ACHN (cell line): ENCODE data around the gene DPY19L1.
"Not testable (repeated sequence)": the region's sequence is repeated elsewhere in the genome, so short reads cannot be mapped to it uniquely, and the experiment has no call there.

Source experiments
- DNase-seq: peaks from one replicate; pipeline ENCODE4 v3.0.0-alpha.2; 2015
- in situ Hi-C: cut with HindIII; loops from 2 replicates; pipeline ENCODE4 v1.10.0; 2017; ENCODE audit warnings: low sequenced_read_pairs, low pct_ligation_motif_present, low pct_unique_long_range_greater_than_20kb

DPY19L1 gene

GRCh38 chr7:34947427-34947826 lies 89.9 kb downstream of the DPY19L1 start:
- in situ Hi-C loops, DNase-seq: not testable (repeated sequence)

DNA sequence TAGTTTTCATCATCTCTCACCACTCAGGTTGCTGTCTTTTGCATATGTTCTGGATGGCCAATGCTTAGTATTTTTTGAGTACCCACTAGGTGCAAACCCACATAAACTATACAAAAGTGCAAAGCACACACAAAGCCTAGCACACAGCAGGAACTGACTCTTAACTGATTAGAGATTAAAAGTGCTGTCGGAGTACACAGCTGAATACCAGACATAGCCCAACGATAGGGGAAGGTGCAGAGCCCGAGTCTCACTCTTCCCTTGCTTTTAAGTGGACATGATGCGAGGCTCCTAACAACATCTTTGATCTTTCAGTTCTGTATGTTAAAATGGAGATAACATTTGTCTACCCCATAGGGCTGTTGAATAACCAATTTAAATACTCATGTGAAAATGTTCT lies 90.8 kb downstream of the DPY19L1 start:
- no peak for DNase-seq
- in situ Hi-C loops: no loop called here

GRCh38 chr7:34945894-34946477 lies 91.3 kb downstream of the DPY19L1 start:
- in situ Hi-C loops, DNase-seq: not testable (repeated sequence)

DNA sequence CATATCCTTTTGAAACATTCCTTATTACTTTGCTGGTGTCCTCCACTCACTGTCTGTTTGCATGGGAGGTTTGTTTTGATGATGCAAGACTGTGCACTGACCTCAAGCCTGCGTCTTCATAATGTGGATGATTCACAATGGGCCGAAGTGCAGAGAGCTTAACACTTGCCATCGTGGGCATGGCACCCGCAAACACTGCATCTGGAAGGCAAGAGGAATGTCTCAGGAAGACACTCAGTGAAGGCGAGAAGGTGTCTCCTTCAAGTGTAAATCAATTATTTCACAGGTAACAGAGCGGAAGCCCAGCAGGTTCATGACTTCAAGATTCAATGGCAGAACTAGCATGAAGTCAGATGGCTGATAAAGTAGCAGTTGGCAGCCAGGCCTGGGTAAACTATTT lies 98.1 kb downstream of the DPY19L1 start:
- in situ Hi-C loops: no loop called here
- no peak for DNase-seq

DNA sequence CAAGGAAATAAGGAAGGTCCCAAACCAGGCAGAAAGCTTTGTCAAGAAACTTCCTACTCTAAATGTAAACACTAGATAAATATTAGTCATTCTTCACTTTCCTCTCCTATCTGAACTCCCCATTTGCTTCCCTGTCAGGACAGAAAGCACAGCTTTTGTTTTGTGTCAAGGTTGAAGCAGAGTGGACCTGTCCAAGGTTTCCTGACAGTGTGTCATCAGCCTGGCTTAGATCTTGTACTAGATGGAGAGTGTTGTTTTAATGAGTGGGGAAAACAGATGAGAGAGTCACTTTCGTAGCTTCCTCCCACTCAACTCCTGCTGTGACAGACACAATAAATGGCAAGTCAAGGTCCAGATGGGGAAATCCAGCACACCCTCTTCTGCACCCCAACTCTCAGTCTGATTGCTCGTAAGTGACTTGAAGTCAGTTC lies 101.5 kb downstream of the DPY19L1 start:
- in situ Hi-C loops, DNase-seq: not testable (repeated sequence)

DNA sequence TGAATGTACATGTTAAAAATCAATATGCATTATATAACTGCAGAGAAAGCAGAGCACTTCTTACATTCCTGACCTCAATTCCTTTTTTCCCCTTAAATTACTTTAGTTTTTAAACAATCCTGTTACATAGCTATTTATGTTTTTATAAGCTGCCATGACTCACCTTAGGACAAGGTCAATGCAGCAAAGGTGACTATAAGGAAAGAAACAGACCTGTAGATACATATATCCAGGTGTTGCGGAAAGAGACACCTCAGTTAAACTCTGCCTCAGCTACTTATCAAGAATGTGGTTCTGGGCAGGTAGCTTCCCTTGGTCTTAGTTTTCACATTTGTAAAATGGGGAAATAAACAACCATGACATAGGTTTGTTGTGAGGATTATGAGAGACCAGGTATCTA lies 105.5 kb downstream of the DPY19L1 start:
- in situ Hi-C loops: no loop called here
- no peak for DNase-seq

DNA sequence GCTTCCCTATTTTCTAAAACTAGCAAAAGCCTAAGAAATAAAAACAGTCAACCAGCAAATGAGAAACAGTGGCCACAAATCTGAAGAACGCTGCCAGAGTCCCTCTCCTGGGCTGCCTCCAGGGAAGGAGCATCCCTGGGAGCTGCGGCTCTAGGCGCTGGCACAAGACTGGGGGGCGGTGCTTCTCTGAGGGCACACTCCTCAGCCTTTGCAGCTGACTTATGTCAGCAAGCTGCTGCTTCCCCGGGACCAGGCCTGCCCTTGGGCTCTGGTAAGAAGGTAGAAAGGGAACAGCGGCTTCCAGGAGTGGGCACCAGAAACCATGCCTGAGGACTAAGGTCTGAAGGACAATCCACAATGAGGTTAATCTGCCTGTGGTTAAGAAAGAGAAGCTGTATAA lies 107.5 kb downstream of the DPY19L1 start:
- DNase-seq, in situ Hi-C loops: not testable (repeated sequence)

GRCh38 chr7:34928560-34928959 lies 108.7 kb downstream of the DPY19L1 start:
- in situ Hi-C loops: no loop called here
- DNase-seq: no peak

- in situ Hi-C loops: no loop called here
- peak; percentile 64 for DNase-seq
Measured at GRCh38 chr7:34928052-34928451, 109.2 kb downstream of the DPY19L1 start.

DNA sequence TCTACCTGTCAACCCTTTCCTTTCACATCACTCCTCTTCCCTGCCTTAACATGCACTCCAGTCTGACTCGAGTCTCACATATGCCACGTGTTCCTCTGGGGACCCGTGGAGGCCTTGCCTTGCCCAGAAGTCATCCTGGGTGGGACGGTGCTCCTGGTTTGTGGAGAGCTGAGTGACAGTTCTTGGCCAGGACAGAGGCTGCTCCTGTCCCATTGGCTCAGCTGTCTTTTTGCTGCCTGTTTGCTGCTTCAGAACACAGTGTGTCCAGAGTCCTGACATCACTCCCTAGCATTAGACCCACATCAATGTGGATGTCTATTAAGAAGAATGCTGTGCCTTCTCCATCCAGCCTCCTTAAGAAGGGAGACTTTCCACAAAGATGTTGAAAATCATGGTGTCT lies 116.8 kb downstream of the DPY19L1 start:
- in situ Hi-C loops, DNase-seq: not testable (repeated sequence)

- in situ Hi-C loops, DNase-seq: not testable (repeated sequence)
Measured at GRCh38 chr7:34919038-34919437, 118.2 kb downstream of the DPY19L1 start.

DNA sequence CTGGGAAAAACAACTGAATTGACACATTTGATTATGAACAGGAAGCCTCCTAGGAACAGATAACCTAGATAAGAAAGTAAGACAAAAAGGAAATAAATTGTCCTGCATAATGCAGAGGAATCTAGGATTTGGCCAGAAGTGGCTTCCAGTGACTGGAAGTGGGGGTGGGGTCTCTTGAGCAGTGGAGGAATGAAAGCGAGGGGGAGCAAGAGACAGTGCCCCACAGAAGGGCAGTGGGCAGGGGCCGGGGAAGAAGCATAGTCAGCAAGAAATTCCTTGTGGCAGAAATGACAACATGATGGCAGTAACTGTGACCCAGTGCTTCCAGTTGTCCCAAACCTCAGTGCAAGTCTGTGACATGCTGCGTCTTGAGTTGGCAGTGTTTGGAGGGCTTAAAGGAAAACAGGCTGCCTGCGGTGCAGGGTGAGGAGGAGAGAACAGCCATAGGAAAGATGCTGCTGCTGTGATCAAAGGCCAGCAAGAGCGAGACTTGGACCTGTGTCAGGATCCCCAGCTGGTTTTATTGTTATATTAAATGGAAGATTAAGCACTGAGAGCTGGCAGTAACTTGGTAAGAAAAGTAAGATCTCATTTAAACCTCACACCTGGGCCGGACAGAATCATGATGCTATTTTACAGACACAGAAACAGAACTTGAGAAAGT lies 119.0 kb downstream of the DPY19L1 start:
- in situ Hi-C loops, DNase-seq: not testable (repeated sequence)

- DNase-seq, in situ Hi-C loops: not testable (repeated sequence)
Measured at GRCh38 chr7:34917515-34917914, 119.8 kb downstream of the DPY19L1 start.

- in situ Hi-C loops: no loop called here
- DNase-seq: no peak
Measured at GRCh38 chr7:34916267-34916666, 121.0 kb downstream of the DPY19L1 start.

GRCh38 chr7:34912236-34912635 lies 125.0 kb downstream of the DPY19L1 start:
- no peak for DNase-seq
- in situ Hi-C loops: no loop called here

GRCh38 chr7:34906266-34906850 lies 130.9 kb downstream of the DPY19L1 start:
- DNase-seq, in situ Hi-C loops: not testable (repeated sequence)

- DNase-seq: no peak
- in situ Hi-C loops: no loop called here
Measured at GRCh38 chr7:34904987-34905386, 132.3 kb downstream of the DPY19L1 start.

GRCh38 chr7:34903921-34904320 lies 133.4 kb downstream of the DPY19L1 start:
- DNase-seq, in situ Hi-C loops: not testable (repeated sequence)

DNA sequence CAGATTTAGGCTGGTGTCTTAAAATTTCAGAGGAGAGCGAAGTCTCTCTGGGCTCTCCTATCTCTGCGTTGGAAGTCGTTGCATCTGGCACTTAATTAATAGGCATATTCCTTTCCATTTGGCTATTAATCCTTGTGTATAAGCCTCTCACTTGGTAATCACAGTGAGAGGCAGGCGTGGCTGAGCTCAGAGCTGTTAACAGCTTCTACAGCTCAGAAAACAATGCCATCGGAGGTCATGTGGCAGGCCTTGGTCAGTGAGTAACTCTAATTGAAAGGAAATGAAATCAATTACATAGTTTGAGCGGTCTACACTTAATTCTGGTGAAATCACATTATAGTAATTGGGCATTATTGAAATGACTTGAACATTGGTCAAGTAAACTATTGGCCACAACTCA lies 135.1 kb downstream of the DPY19L1 start:
- DNase-seq: no peak
- in situ Hi-C loops: no loop called here
